AG09309 (cell line): ENCODE data around the gene SRD5A3.

Experiments used
- DNase-seq: peaks from one replicate; pipeline ENCODE4 v3.0.0-alpha.2; 2010; ENCODE audit warnings: low read depth
- H3K4me3 ChIP-seq: 2 replicates; pipeline ENCODE4 v1.5.1; 2011; ENCODE audit warnings: mild to moderate bottlenecking, low read depth, low read length, moderate library complexity; ENCODE audit not compliant: control insufficient read depth
- TF ChIP-seq, protein P1 (sequence below): IDR thresholded peaks from 2 replicates; pipeline ENCODE4 v1.5.1; 2011; ENCODE audit warnings: mild to moderate bottlenecking, low read depth, low read length, inconsistent platforms; ENCODE audit not compliant: insufficient read depth, control insufficient read depth; ENCODE audit errors: missing control alignments

The SRD5A3 gene

DNA sequence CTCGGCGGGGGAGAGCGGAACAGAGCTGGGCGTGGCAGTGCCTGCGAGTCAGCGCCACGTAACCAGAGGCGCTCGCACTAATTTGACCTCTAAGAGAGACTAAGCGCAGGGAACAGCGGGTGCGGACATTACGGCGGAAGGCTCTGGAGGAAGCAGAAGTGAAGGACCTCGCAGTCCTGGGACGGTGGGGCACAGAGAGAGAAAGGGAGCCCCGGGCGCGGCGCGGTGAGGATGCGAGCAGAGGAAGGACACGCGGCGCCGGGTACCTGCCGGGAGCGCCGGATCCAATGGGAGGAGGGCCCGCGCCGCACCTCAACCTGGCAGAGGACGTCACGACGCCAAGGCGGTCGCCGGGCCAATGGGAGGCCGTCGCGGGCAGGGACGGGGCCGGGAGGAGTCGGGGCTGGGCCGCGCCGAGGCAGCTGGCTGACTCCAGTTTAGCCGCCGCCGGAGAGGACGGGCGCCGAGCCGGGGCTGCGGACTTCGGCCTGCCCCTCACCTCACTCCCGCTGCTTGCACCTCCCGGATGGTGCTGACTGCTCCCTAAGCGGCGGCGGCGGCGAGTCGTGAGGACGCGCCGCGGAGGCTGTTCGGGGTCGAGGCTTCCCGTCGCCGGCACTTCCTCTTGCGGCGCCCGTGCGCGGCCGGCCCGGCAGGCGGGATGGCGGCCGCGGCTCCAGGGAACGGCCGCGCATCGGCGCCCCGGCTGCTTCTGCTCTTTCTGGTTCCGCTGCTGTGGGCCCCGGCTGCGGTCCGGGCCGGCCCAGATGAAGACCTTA lies 49.7 kb downstream of the SRD5A3 start, which contains the start of gene TMEM165:
TMEM165 (plus strand) TSS at position 429 of the 779 bp plus-strand sequence; CDS start at position 662, 233 bp downstream.
- H3K4me3 ChIP-seq = peak within 1 kb of the TSS; percentile 59
- DNase-seq = no peak
- TF ChIP-seq, protein P1, sequence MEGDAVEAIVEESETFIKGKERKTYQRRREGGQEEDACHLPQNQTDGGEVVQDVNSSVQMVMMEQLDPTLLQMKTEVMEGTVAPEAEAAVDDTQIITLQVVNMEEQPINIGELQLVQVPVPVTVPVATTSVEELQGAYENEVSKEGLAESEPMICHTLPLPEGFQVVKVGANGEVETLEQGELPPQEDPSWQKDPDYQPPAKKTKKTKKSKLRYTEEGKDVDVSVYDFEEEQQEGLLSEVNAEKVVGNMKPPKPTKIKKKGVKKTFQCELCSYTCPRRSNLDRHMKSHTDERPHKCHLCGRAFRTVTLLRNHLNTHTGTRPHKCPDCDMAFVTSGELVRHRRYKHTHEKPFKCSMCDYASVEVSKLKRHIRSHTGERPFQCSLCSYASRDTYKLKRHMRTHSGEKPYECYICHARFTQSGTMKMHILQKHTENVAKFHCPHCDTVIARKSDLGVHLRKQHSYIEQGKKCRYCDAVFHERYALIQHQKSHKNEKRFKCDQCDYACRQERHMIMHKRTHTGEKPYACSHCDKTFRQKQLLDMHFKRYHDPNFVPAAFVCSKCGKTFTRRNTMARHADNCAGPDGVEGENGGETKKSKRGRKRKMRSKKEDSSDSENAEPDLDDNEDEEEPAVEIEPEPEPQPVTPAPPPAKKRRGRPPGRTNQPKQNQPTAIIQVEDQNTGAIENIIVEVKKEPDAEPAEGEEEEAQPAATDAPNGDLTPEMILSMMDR = no peak

GRCh38 chr4:55396308-55397125 lies 50.5 kb downstream of the SRD5A3 start:
- TF ChIP-seq, protein P1 = no peak
- no peak for DNase-seq
- peak overlapping the region; percentile 59 for H3K4me3 ChIP-seq

GRCh38 chr4:55397126-55397436 lies 51.0 kb downstream of the SRD5A3 start:
- H3K4me3 ChIP-seq = peak overlapping the region; percentile 59
- TF ChIP-seq, protein P1 = no peak
- no peak for DNase-seq

GRCh38 chr4:55397520-55398321 lies 51.7 kb downstream of the SRD5A3 start:
- TF ChIP-seq, protein P1 = no peak
- DNase-seq = peak; percentile 61
- peak overlapping the region; percentile 59 for H3K4me3 ChIP-seq

GRCh38 chr4:55398461-55398860 lies 52.4 kb downstream of the SRD5A3 start:
- TF ChIP-seq, protein P1 = no peak
- peak overlapping the region; percentile 59 for H3K4me3 ChIP-seq
- no peak for DNase-seq

DNA sequence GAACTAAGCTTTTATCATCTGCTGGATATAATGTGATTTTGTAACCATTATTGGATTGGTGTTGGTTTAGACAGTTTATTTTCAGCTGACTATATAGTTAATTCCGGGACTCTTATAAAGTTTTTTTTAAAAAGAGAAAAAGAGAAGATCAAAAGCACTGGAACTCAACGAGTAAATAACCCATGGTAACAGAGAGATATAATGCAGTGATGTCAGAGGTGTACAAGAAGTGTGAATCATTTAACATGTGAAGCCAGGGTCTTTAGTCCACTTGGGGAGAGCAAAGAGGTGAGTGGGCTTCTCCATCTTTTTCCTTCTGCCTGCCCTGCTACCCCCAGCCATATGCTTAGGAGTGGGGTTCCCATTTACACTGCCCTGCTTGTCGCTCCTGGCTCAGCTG lies 52.9 kb downstream of the SRD5A3 start:
- H3K4me3 ChIP-seq = peak overlapping the region; percentile 59
- TF ChIP-seq, protein P1 = no peak
- no peak for DNase-seq
